AG04450 (cell line): ENCODE data around the gene POLR3K. TPM values are rescaled to one million over a fixed set of nuclear protein-coding genes. Genes with fewer than 3 reads are reported as not detected.
A peak's percentile ranks its signal among the peaks of the same experiment; 100 is the strongest.

Source experiments
- CTCF ChIA-PET: fragments of 300-600, 350-600 bp; formaldehyde crosslinking; extraction: SDS; loops from one replicate; lab custom pipeline; 2022; ENCODE audit warnings: antibody characterized with exemption, inconsistent platforms; lab: Charles Lee
- POLR2A ChIA-PET: fragments of 350-600 bp; formaldehyde crosslinking; extraction: SDS; loops from one replicate; lab custom pipeline; 2021; ENCODE audit warnings: antibody characterized with exemption, inconsistent platforms; lab: Yijun Ruan, JAX
- DNase-seq: peaks from one replicate; pipeline ENCODE4 v3.0.0-alpha.2; 2011; ENCODE audit warnings: low read depth, low spot score
- H3K27ac ChIP-seq: one replicate; pipeline ENCODE4 v1.5.1; 2012; ENCODE audit warnings: low read depth, low read length, control low read depth
- H3K27me3 ChIP-seq: one replicate; pipeline ENCODE4 v1.6.0; 2012; ENCODE audit warnings: low read length; ENCODE audit not compliant: control insufficient read depth, insufficient read depth
- H3K4me3 ChIP-seq: 2 replicates; pipeline ENCODE4 v1.5.1; 2011; ENCODE audit warnings: mild to moderate bottlenecking, low read depth, low read length, control low read depth
- H3K9me3 ChIP-seq: 2 replicates; pipeline ENCODE4 v1.5.1; 2012; ENCODE audit warnings: low read length; ENCODE audit not compliant: control insufficient read depth, insufficient read depth
- CTCF ChIP-seq: IDR thresholded peaks from 2 replicates; pipeline ENCODE4 v1.5.1; 2011; ENCODE audit warnings: low read depth, low read length, control low read depth, inconsistent platforms
- polyA plus RNA-seq: library from polyadenylated mRNA; depleted of rRNA; stranded (reverse); fragments of >200 nt; gene quantifications from 2 replicates; pipeline ENCODE4 v1.2.3, GENCODE V29; 2011

POLR3K gene
- polyA plus RNA-seq, 1 experiment = 13.7 TPM

GRCh38 chr16:83060-83603 lies 29.7 kb upstream of the POLR3K start:
- Histone ChIP-seq H3K4me3 (no peak overlapping the region), H3K27me3 (no peaks in the 10 kb centered on the region), H3K9me3 (no peaks in the 10 kb centered on the region; the same call in 1 of the 2 replicates), H3K27ac (peak overlapping the region; percentile 31)
- TF ChIP-seq CTCF = no peak
- CTCF ChIA-PET = interaction anchor here (1.5 to 3.1 kb wide), 2 partner anchors 13 to 17 kb away, joined by 6 to 25 read pairs; no protein-coding TSS in a partner anchor
- POLR2A ChIA-PET = no interaction called here
- no peak for DNase-seq

GRCh38 chr16:79151-80054 lies 26.0 kb upstream of the POLR3K start:
- Histone ChIP-seq H3K27ac (peak overlapping the region; percentile 68), H3K4me3 (peak overlapping the region; percentile 76), H3K9me3 (no peaks in the 10 kb centered on the region; the same call in 1 of the 2 replicates), H3K27me3 (no peaks in the 10 kb centered on the region)
- no peak for DNase-seq
- POLR2A ChIA-PET = no interaction called here
- no peak for TF ChIP-seq CTCF
- CTCF ChIA-PET = interaction anchor here (0.6 to 2.9 kb wide), 4 partner anchors 14 to 274 kb away, joined by 3 to 11 read pairs (median 6); no protein-coding TSS in a partner anchor

- ChIA-PET CTCF (interaction anchor here (0.6 to 2.9 kb wide), 4 partner anchors 13 to 274 kb away, joined by 3 to 11 read pairs (median 6); no protein-coding TSS in a partner anchor), POLR2A (interaction anchor here (0.6 kb wide), 1 partner anchor 323 kb away, joined by 3 read pairs; the partner anchor contains the start of gene DECR2)
- TF ChIP-seq CTCF = no peak
- Histone ChIP-seq H3K27ac (peak overlapping the region; percentile 68), H3K27me3 (no peaks in the 10 kb centered on the region), H3K9me3 (no peaks in the 10 kb centered on the region; the same call in 1 of the 2 replicates), H3K4me3 (peak overlapping the region; percentile 76)
- no peak for DNase-seq
These were observed 25.2 kb upstream of the POLR3K start for GRCh38 chr16:78444-79150.

- Histone ChIP-seq H3K27ac (peak within 1 kb of the TSS; percentile 98), H3K27me3 (no peaks in the 10 kb centered on the region), H3K9me3 (no peaks in the 10 kb centered on the region; the same call in 1 of the 2 replicates), H3K4me3 (peak within 1 kb of the TSS; percentile 76)
- no peak for DNase-seq
- ChIA-PET POLR2A (no interaction called here), CTCF (interaction anchor here (1.2 to 2.9 kb wide), 2 partner anchors 12 to 19 kb away, joined by 9 to 11 read pairs; no protein-coding TSS in a partner anchor)
- no peak for TF ChIP-seq CTCF
These were observed 24.5 kb upstream of the POLR3K start, which contains the start of gene MPG for GRCh38 chr16:77807-78443. Gene MPG, plus strand, starts transcription at chr16:78225. Its CDS starts 85 bp downstream, at chr16:78310.
